ENCODE data around the gene DDX52.

The DDX52 gene

DNA sequence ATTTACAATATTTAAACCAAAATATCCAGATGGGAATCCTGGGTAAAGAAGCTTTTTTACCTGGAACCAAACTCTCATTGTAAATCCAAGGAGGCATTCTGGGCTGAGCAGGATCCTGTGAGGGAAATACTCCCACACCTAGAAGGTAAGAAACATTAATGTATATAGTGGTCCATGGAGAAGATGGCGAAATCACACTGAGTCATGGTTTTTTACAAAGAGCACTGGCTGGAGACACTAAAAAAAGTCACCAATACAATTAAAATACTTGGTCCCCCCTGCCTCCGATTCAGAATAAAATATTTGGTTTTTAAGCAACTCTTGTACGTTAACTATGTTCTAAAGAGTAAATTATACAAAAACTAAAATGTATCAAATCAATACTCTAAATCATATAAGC is 67.0 kb downstream of the DDX52 start:
- no peak overlapping the region for H3K9ac ChIP-seq (ENCODE audit: insufficient read length)
- H3K9me3 ChIP-seq (ENCODE audit: low read depth, low read length) = peaks cover 8% of the 10 kb centered on the region; the same call in 1 of the 2 replicates
- no peak for DNase-seq (ENCODE audit: low read depth, low spot score)
- no peak overlapping the region for H3K27ac ChIP-seq
- TF ChIP-seq FOXP2 (optimal IDR thresholded peaks at IDR 0.05; ENCODE audit: control extremely low read depth, extremely low read length, insufficient read depth) (no peak), POLR2AphosphoS5 (IDR thresholded peaks at IDR 0.05; ENCODE audit: borderline replicate concordance, low read depth, low read length) (no peak), EZH2 (IDR thresholded peaks at IDR 0.05) (no peak)
- H3K4me3 ChIP-seq = no peak overlapping the region
- peaks cover 45% of the 10 kb centered on the region for H3K36me3 ChIP-seq (ENCODE audit: insufficient read depth, low read length)

DNA sequence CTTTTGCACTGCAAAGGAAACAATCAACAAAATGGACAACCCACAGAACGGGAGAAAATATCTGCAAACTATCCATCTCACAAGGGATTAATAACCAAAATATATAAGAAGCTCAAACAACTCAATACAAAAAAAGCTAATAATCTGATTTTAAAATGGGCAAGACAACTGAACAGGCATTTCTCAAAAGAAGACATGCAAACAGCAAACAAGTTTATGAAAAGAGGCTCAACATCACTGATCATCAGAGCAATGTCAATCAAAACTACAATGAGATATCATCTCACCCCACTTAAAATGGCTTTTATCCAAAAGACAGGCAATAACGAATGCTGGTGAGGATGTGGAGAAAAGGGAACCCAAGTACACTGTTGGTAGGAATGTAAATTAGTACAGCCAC is 68.8 kb downstream of the DDX52 start:
- TF ChIP-seq EZH2 (IDR thresholded peaks at IDR 0.05) (no peak), POLR2AphosphoS5 (IDR thresholded peaks at IDR 0.05; ENCODE audit: borderline replicate concordance, low read depth, low read length) (no peak), FOXP2 (optimal IDR thresholded peaks at IDR 0.05; ENCODE audit: control extremely low read depth, extremely low read length, insufficient read depth) (no peak)
- Histone ChIP-seq H3K4me3 (no peak overlapping the region), H3K9ac (ENCODE audit: insufficient read length) (no peak overlapping the region), H3K27ac (no peak overlapping the region), H3K36me3 (ENCODE audit: insufficient read depth, low read length) (peaks cover 61% of the 10 kb centered on the region), H3K9me3 (ENCODE audit: low read depth, low read length) (peaks cover 8% of the 10 kb centered on the region; the same call in 1 of the 2 replicates)
- DNase-seq (ENCODE audit: low read depth, low spot score) = no peak

GRCh38 chr17:37571674-37572073 is 71.6 kb downstream of the DDX52 start:
- H3K9me3 ChIP-seq (ENCODE audit: low read depth, low read length) = peaks cover 8% of the 10 kb centered on the region; the same call in 1 of the 2 replicates
- TF ChIP-seq EZH2 (IDR thresholded peaks at IDR 0.05) = no peak
- no peak for TF ChIP-seq POLR2AphosphoS5 (IDR thresholded peaks at IDR 0.05; ENCODE audit: borderline replicate concordance, low read depth, low read length)
- TF ChIP-seq FOXP2 (optimal IDR thresholded peaks at IDR 0.05; ENCODE audit: control extremely low read depth, extremely low read length, insufficient read depth) = no peak
- no peak overlapping the region for H3K4me3 ChIP-seq
- H3K36me3 ChIP-seq (ENCODE audit: insufficient read depth, low read length) = peaks cover 65% of the 10 kb centered on the region
- H3K9ac ChIP-seq (ENCODE audit: insufficient read length) = no peak overlapping the region
- no peak overlapping the region for H3K27ac ChIP-seq
- DNase-seq (ENCODE audit: low read depth, low spot score) = no peak

DNA sequence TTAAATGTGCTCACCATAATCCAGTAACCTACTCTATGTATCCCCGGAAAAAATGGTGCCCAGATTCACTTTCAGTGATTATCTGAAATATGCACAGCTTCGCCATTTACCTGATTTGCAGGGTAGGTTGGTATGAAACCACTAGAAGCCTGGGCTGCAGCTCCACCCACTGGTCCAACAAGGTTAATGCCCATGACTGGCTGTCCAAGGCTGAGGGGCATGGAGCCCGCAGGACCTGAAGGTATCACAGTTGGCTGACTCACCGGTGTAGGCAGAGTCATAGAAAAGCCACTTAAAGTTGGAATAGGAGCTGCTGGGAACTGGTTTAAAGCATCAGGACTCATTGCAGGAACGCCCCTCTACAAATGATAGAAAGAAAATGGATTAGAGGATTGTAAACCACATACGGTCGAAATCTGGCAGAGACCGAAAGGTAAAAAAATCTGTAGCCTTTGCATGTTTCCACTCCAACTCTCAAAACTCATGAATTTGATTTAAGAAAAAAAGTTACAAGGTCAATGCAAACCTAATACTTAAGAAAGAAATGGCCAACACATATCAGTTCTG is 72.6 kb downstream of the DDX52 start:
- Histone ChIP-seq H3K36me3 (ENCODE audit: insufficient read depth, low read length) (peaks cover 59% of the 10 kb centered on the region), H3K9me3 (ENCODE audit: low read depth, low read length) (peaks cover 8% of the 10 kb centered on the region; the same call in 1 of the 2 replicates), H3K27ac (no peak overlapping the region), H3K4me3 (no peak overlapping the region), H3K9ac (ENCODE audit: insufficient read length) (no peak overlapping the region)
- no peak for DNase-seq (ENCODE audit: low read depth, low spot score)
- TF ChIP-seq POLR2AphosphoS5 (IDR thresholded peaks at IDR 0.05; ENCODE audit: borderline replicate concordance, low read depth, low read length) (no peak), EZH2 (IDR thresholded peaks at IDR 0.05) (no peak), FOXP2 (optimal IDR thresholded peaks at IDR 0.05; ENCODE audit: control extremely low read depth, extremely low read length, insufficient read depth) (no peak)

- no peak for TF ChIP-seq EZH2 (IDR thresholded peaks at IDR 0.05)
- no peak for TF ChIP-seq FOXP2 (optimal IDR thresholded peaks at IDR 0.05; ENCODE audit: control extremely low read depth, extremely low read length, insufficient read depth)
- no peak for TF ChIP-seq POLR2AphosphoS5 (IDR thresholded peaks at IDR 0.05; ENCODE audit: borderline replicate concordance, low read depth, low read length)
- Histone ChIP-seq H3K36me3 (ENCODE audit: insufficient read depth, low read length) (peaks cover 43% of the 10 kb centered on the region), H3K9ac (ENCODE audit: insufficient read length) (no peak overlapping the region)
Measured at GRCh38 chr17:37568350-37569053, 74.7 kb downstream of the DDX52 start.

GRCh38 chr17:37567538-37567937 is 75.7 kb downstream of the DDX52 start:
- no peak for DNase-seq (ENCODE audit: low read depth, low spot score)
- TF ChIP-seq FOXP2 (optimal IDR thresholded peaks at IDR 0.05; ENCODE audit: control extremely low read depth, extremely low read length, insufficient read depth) = no peak
- no peak for TF ChIP-seq EZH2 (IDR thresholded peaks at IDR 0.05)
- no peak for TF ChIP-seq POLR2AphosphoS5 (IDR thresholded peaks at IDR 0.05; ENCODE audit: borderline replicate concordance, low read depth, low read length)
- H3K9me3 ChIP-seq (ENCODE audit: low read depth, low read length) = no peaks in the 10 kb centered on the region
- H3K36me3 ChIP-seq (ENCODE audit: insufficient read depth, low read length) = peaks cover 39% of the 10 kb centered on the region
- no peak overlapping the region for H3K4me3 ChIP-seq
- H3K9ac ChIP-seq (ENCODE audit: insufficient read length) = no peak overlapping the region
- H3K27ac ChIP-seq = no peak overlapping the region

More at GRCh38 chr17:37568350-37569053, 74.7 kb downstream of the DDX52 start:
- no peak for DNase-seq (ENCODE audit: low read depth, low spot score)
- no peak overlapping the region for H3K27ac ChIP-seq
- H3K9me3 ChIP-seq (ENCODE audit: low read depth, low read length) = no peaks in the 10 kb centered on the region
- H3K4me3 ChIP-seq = no peak overlapping the region

DNA sequence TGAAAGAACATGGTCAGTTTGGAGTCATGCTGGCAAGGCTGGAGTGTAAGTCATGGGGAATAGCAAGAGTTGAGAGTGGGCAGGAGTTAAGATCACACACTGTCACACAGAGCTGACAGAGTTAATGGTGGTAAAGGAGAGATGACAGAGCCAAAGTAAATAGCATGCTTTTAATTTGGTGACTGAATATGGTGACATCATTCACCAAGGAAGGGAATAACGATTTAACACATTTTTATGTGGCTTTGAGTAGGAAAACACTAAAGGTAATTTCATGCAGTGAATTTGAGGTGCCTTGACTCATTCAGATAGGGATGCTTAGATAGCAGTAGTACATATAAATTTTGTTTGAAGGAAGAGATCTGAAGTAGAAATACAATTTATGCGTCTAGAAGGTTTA is 76.1 kb downstream of the DDX52 start:
- no peak for TF ChIP-seq EZH2 (IDR thresholded peaks at IDR 0.05)
- TF ChIP-seq POLR2AphosphoS5 (IDR thresholded peaks at IDR 0.05; ENCODE audit: borderline replicate concordance, low read depth, low read length) = no peak
- TF ChIP-seq FOXP2 (optimal IDR thresholded peaks at IDR 0.05; ENCODE audit: control extremely low read depth, extremely low read length, insufficient read depth) = no peak

DNA sequence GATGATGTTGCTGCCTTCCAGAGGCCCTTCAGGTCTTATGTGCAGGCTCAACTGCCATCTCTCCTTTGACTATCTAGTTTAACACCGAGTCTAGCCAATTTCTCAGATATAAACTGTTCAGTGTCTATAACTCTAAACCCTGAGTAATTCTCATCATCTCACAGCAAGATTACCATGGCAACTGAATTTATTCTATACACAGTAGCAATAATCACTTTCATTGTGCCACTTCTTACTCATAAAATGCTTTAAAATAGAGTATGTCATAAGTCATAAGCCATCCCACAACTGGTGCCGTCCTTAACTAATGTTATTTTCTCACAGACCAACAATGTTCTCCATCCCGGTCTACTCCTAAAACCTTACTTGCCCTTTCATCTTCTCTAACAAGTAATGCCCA is 79.0 kb downstream of the DDX52 start:
- Histone ChIP-seq H3K36me3 (ENCODE audit: insufficient read depth, low read length) (peaks cover 36% of the 10 kb centered on the region), H3K9me3 (ENCODE audit: low read depth, low read length) (no peaks in the 10 kb centered on the region), H3K27ac (no peak overlapping the region), H3K4me3 (no peak overlapping the region), H3K9ac (ENCODE audit: insufficient read length) (no peak overlapping the region)
- TF ChIP-seq FOXP2 (optimal IDR thresholded peaks at IDR 0.05; ENCODE audit: control extremely low read depth, extremely low read length, insufficient read depth) = no peak
- TF ChIP-seq POLR2AphosphoS5 (IDR thresholded peaks at IDR 0.05; ENCODE audit: borderline replicate concordance, low read depth, low read length) = no peak
- no peak for TF ChIP-seq EZH2 (IDR thresholded peaks at IDR 0.05)
- DNase-seq (ENCODE audit: low read depth, low spot score) = no peak

More for the DNA sequence above, 76.1 kb downstream of the DDX52 start:
- Histone ChIP-seq H3K4me3 (no peak overlapping the region), H3K27ac (no peak overlapping the region), H3K36me3 (ENCODE audit: insufficient read depth, low read length) (peaks cover 38% of the 10 kb centered on the region), H3K9me3 (ENCODE audit: low read depth, low read length) (no peaks in the 10 kb centered on the region), H3K9ac (ENCODE audit: insufficient read length) (no peak overlapping the region)
- no peak for DNase-seq (ENCODE audit: low read depth, low spot score)

Measured in SK-N-MC (cell line).